ENCODE data around the gene DGKG. TPM values are rescaled to one million over a fixed set of nuclear protein-coding genes. Genes with fewer than 3 reads are reported as not detected.

The DGKG gene
- total and polyA plus RNA-seq, 4 donors = 0.84 to 7.8 (median 1.7) TPM

- Histone ChIP-seq H3K4me3 (ENCODE audit: low read depth in 1 of 3, low read length in 3 of 3) (peak overlapping the region in 1 of 3 donors; percentile 15), H3K9ac (ENCODE audit: low read depth in 1 of 2, low read length in 2 of 2) (no peak overlapping the region)
- no peak for DNase-seq (ENCODE audit: low spot score)
Measured at GRCh38 chr3:186193534-186194450, 168.2 kb downstream of the DGKG start.

GRCh38 chr3:186192823-186193222, 169.2 kb downstream of the DGKG start:
- H3K9me3 ChIP-seq (ENCODE audit: control insufficient read depth in 4 of 4, low read length in 3 of 4) = no peaks in the 10 kb centered on the region
- 68% methylated on average over 6 of the region's 6 CpGs for WGBS
- TF ChIP-seq ZBTB33 (IDR thresholded peaks at IDR 0.05) = no peak
- no peak overlapping the region for H3K27ac ChIP-seq (ENCODE audit: low read depth in 1 of 2, low read length in 2 of 2)
- H3K4me1 ChIP-seq (ENCODE audit: control insufficient read depth in 4 of 4, insufficient read depth in 4 of 4, low read length in 3 of 4) = peaks cover 6 to 14% (median 7%) of the 10 kb centered on the region in 4 donors
- H3K4me3 ChIP-seq (ENCODE audit: low read depth in 1 of 3, low read length in 3 of 3) = no peak overlapping the region
- DNase-seq (ENCODE audit: low spot score) = no peak
- peaks cover 0 to 7% (median 2%) of the 10 kb centered on the region in 4 donors for H3K27me3 ChIP-seq (ENCODE audit: control insufficient read depth in 4 of 4, insufficient read depth in 4 of 4, low read length in 3 of 4)
- H3K36me3 ChIP-seq (ENCODE audit: control insufficient read depth in 4 of 4, insufficient read depth in 3 of 4, low read depth in 1 of 4, low read length in 3 of 4) = no peaks in the 10 kb centered on the region
- no peak overlapping the region for H3K9ac ChIP-seq (ENCODE audit: low read depth in 1 of 2, low read length in 2 of 2)

More at GRCh38 chr3:186193534-186194450, 168.2 kb downstream of the DGKG start:
- WGBS = 15% methylated on average over 75 of the region's 75 CpGs
- Histone ChIP-seq H3K27ac (ENCODE audit: low read depth in 1 of 2, low read length in 2 of 2) (no peak overlapping the region), H3K9me3 (ENCODE audit: control insufficient read depth in 4 of 4, low read length in 3 of 4) (no peaks in the 10 kb centered on the region), H3K4me1 (ENCODE audit: control insufficient read depth in 4 of 4, insufficient read depth in 4 of 4, low read length in 3 of 4) (peaks cover 6 to 14% (median 7%) of the 10 kb centered on the region in 4 donors), H3K36me3 (ENCODE audit: control insufficient read depth in 4 of 4, insufficient read depth in 3 of 4, low read depth in 1 of 4, low read length in 3 of 4) (no peaks in the 10 kb centered on the region), H3K27me3 (ENCODE audit: control insufficient read depth in 4 of 4, insufficient read depth in 4 of 4, low read length in 3 of 4) (peaks cover 0 to 7% (median 2%) of the 10 kb centered on the region in 4 donors)
- TF ChIP-seq GABPA (IDR thresholded peaks at IDR 0.05 in 1 of 2, conservative IDR thresholded peaks at IDR 0.05 in 1 of 2) = no peak
- TF ChIP-seq SP1 (IDR thresholded peaks at IDR 0.05) = no peak
- no peak for TF ChIP-seq HNF4G (IDR thresholded peaks at IDR 0.05)
- TF ChIP-seq CTCF (IDR thresholded peaks at IDR 0.05; ENCODE audit: low read depth, low read length, missing input control) = no peak
- TF ChIP-seq JUND (IDR thresholded peaks at IDR 0.05) = no peak
- no peak for TF ChIP-seq FOXA1 (IDR thresholded peaks at IDR 0.05)
- no peak for TF ChIP-seq YY1 (IDR thresholded peaks at IDR 0.05)
- TF ChIP-seq TAF1 (conservative IDR thresholded peaks at IDR 0.05) = no peak
- TF ChIP-seq RXRA (IDR thresholded peaks at IDR 0.05) = no peak
- TF ChIP-seq HNF4A (conservative IDR thresholded peaks at IDR 0.05) = no peak

- Histone ChIP-seq H3K9me3 (ENCODE audit: control insufficient read depth in 4 of 4, low read length in 3 of 4) (no peaks in the 10 kb centered on the region), H3K4me1 (ENCODE audit: control insufficient read depth in 4 of 4, insufficient read depth in 4 of 4, low read length in 3 of 4) (peaks cover 6 to 12% (median 8%) of the 10 kb centered on the region in 4 donors), H3K4me3 (ENCODE audit: low read depth in 1 of 3, low read length in 3 of 3) (no peak overlapping the region), H3K9ac (ENCODE audit: low read depth in 1 of 2, low read length in 2 of 2) (no peak overlapping the region), H3K27ac (ENCODE audit: low read depth in 1 of 2, low read length in 2 of 2) (no peak overlapping the region), H3K27me3 (ENCODE audit: control insufficient read depth in 4 of 4, insufficient read depth in 4 of 4, low read length in 3 of 4) (peaks cover 0 to 7% (median 0%) of the 10 kb centered on the region in 4 donors), H3K36me3 (ENCODE audit: control insufficient read depth in 4 of 4, insufficient read depth in 3 of 4, low read depth in 1 of 4, low read length in 3 of 4) (no peaks in the 10 kb centered on the region)
- no peak for DNase-seq (ENCODE audit: low spot score)
- 91% methylated on average over 2 of the region's 2 CpGs for WGBS
- TF ChIP-seq ZBTB33 (IDR thresholded peaks at IDR 0.05) = no peak
- no peak for TF ChIP-seq FOXA2 (IDR thresholded peaks at IDR 0.05)
- no peak for TF ChIP-seq TAF1 (conservative IDR thresholded peaks at IDR 0.05)
- TF ChIP-seq HNF4A (conservative IDR thresholded peaks at IDR 0.05) = no peak
- no peak for TF ChIP-seq RXRA (IDR thresholded peaks at IDR 0.05)
- TF ChIP-seq HNF4G (IDR thresholded peaks at IDR 0.05) = no peak
- TF ChIP-seq, protein P1, sequence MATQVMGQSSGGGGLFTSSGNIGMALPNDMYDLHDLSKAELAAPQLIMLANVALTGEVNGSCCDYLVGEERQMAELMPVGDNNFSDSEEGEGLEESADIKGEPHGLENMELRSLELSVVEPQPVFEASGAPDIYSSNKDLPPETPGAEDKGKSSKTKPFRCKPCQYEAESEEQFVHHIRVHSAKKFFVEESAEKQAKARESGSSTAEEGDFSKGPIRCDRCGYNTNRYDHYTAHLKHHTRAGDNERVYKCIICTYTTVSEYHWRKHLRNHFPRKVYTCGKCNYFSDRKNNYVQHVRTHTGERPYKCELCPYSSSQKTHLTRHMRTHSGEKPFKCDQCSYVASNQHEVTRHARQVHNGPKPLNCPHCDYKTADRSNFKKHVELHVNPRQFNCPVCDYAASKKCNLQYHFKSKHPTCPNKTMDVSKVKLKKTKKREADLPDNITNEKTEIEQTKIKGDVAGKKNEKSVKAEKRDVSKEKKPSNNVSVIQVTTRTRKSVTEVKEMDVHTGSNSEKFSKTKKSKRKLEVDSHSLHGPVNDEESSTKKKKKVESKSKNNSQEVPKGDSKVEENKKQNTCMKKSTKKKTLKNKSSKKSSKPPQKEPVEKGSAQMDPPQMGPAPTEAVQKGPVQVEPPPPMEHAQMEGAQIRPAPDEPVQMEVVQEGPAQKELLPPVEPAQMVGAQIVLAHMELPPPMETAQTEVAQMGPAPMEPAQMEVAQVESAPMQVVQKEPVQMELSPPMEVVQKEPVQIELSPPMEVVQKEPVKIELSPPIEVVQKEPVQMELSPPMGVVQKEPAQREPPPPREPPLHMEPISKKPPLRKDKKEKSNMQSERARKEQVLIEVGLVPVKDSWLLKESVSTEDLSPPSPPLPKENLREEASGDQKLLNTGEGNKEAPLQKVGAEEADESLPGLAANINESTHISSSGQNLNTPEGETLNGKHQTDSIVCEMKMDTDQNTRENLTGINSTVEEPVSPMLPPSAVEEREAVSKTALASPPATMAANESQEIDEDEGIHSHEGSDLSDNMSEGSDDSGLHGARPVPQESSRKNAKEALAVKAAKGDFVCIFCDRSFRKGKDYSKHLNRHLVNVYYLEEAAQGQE (IDR thresholded peaks at IDR 0.05) = no peak
- TF ChIP-seq SP1 (IDR thresholded peaks at IDR 0.05) = no peak
- no peak for TF ChIP-seq RAD21 (IDR thresholded peaks at IDR 0.05)
- no peak for TF ChIP-seq GABPA (IDR thresholded peaks at IDR 0.05 in 1 of 2, conservative IDR thresholded peaks at IDR 0.05 in 1 of 2)
- TF ChIP-seq ATF3 (IDR thresholded peaks at IDR 0.05) = no peak
Measured at GRCh38 chr3:186189492-186189891, 172.5 kb downstream of the DGKG start.

Data from liver (tissue), 9 donors.